A549 (cell line): ENCODE data around the gene SYT13. TPM values are rescaled to one million over a fixed set of nuclear protein-coding genes. Genes with fewer than 3 reads are reported as not detected.

Source experiments
- ATAC-seq, 2 experiments: fragments of 200-7000 bp in 1 of 2; fragments of >200 bp in 1 of 2; cut with Nextera tagmentation in 1 of 2; cut with Tn5 transposase in 1 of 2; 3 replicates each; pipeline versions ENCODE4 v1.8.0 to v1.9.1; 2018 to 2020; ENCODE audit warnings: mild to moderate bottlenecking in 1 of 2, moderate library complexity in 1 of 2
- CTCF ChIA-PET: fragments of 300-600 bp; sonication (Branson Sonifier 250); formaldehyde crosslinking; extraction: SDS; loops from one replicate; lab custom pipeline; 2021; ENCODE audit warnings: antibody characterized with exemption, inconsistent platforms; lab: Yijun Ruan, JAX
- POLR2A ChIA-PET: fragments of 350-600 bp; formaldehyde crosslinking; extraction: SDS; loops from one replicate; lab custom pipeline; 2021; ENCODE audit warnings: antibody characterized with exemption, inconsistent platforms; lab: Yijun Ruan, JAX
- DNase-seq, 2 experiments: peaks; one replicate each; pipeline versions ENCODE4 v3.0.0 to v3.0.0-alpha.2; 2011 to 2016; ENCODE audit warnings: low read depth in 1 of 2, low spot score in 1 of 2
- FAIRE-seq: peaks from 2 replicates; lab custom pipeline; 2011; peaks lifted over from hg19 to GRCh38; lab: Jason Lieb, UNC
- H3K27ac ChIP-seq, 2 experiments: fragments of >200 bp; sonication (Bioruptor Twin); formaldehyde crosslinking; 3 replicates each; pipeline ENCODE4 v1.5.1; 2016 to 2017
- H3K4me1 ChIP-seq: fragments of >200 bp; sonication (Bioruptor Twin); formaldehyde crosslinking; 3 replicates; pipeline ENCODE4 v1.6.1; 2016
- H3K4me2 ChIP-seq: fragments of >200 bp; sonication (Bioruptor Twin); formaldehyde crosslinking; 3 replicates; pipeline ENCODE4 v1.6.1; 2016
- H3K4me3 ChIP-seq: fragments of >200 bp; sonication (Bioruptor Twin); formaldehyde crosslinking; 3 replicates; pipeline ENCODE4 v1.5.1; 2016
- H3K9me3 ChIP-seq: fragments of >200 bp; sonication (Bioruptor Twin); formaldehyde crosslinking; 3 replicates; pipeline ENCODE4 v1.6.1; 2016
- BHLHE40 ChIP-seq: IDR thresholded peaks from 2 replicates; pipeline ENCODE4 v1.6.1; 2012; ENCODE audit warnings: low read depth, low read length, inconsistent platforms
- CBX2 ChIP-seq: fragments of 200-600 bp; sonication (generic); IDR thresholded peaks from 2 replicates; pipeline ENCODE4 v1.6.1; 2016; ENCODE audit warnings: low read depth, mild to moderate bottlenecking, borderline replicate concordance
- CBX8 ChIP-seq: fragments of 200-600 bp; sonication (generic); IDR thresholded peaks from 2 replicates; pipeline ENCODE4 v1.6.1; 2016
- CHD4 ChIP-seq: fragments of 200-600 bp; sonication (generic); IDR thresholded peaks from 2 replicates; pipeline ENCODE4 v1.6.1; 2016; ENCODE audit warnings: antibody characterized with exemption, mild to moderate bottlenecking, borderline replicate concordance
- EHF ChIP-seq: fragments of 250-450 bp; sonication (Bioruptor Pico); IDR thresholded peaks from 2 replicates; pipeline ENCODE4 v1.5.0; 2020; ENCODE audit warnings: mild to moderate bottlenecking
- EHMT2 ChIP-seq: fragments of 200-600 bp; sonication (generic); IDR thresholded peaks from 2 replicates; pipeline ENCODE4 v1.6.1; 2016; ENCODE audit warnings: antibody characterized with exemption, low read depth, mild to moderate bottlenecking, moderate library complexity
- FOSL2 ChIP-seq, 2 experiments: fragments of 450-650 bp in 1 of 2; fragments of >200 bp in 1 of 2; sonication (Bioruptor Twin) in 1 of 2; formaldehyde crosslinking; IDR thresholded peaks; 2 replicates each; pipeline versions ENCODE4 v1.5.0 to v1.6.1; 2016 to 2020; ENCODE audit warnings: mild to moderate bottlenecking in 1 of 2, moderate library complexity in 1 of 2
- HDAC2 ChIP-seq: fragments of 200-600 bp; sonication (generic); IDR thresholded peaks from 2 replicates; pipeline ENCODE4 v1.6.1; 2016
- HEYL ChIP-seq: fragments of 250-450 bp; sonication (Bioruptor Pico); IDR thresholded peaks from 2 replicates; pipeline ENCODE4 v1.8.0; 2021; ENCODE audit warnings: mild to moderate bottlenecking, moderate library complexity
- HOXA7 ChIP-seq: fragments of 250-450 bp; sonication (Bioruptor Pico); IDR thresholded peaks from 2 replicates; pipeline ENCODE4 v1.5.0; 2020; ENCODE audit warnings: mild to moderate bottlenecking, moderate library complexity
- HOXB13 ChIP-seq: fragments of 250-450 bp; sonication (Bioruptor Pico); IDR thresholded peaks from 2 replicates; pipeline ENCODE4 v1.5.0; 2020; ENCODE audit warnings: low read depth, mild to moderate bottlenecking, moderate library complexity
- JUN ChIP-seq, 2 experiments: fragments of >200 bp; sonication (Bioruptor Twin); formaldehyde crosslinking; IDR thresholded peaks; 2 replicates in 1 of 2; 3 replicates in 1 of 2; pipeline ENCODE4 v1.6.1; 2016 to 2017
- MAFK ChIP-seq: fragments of 450-650 bp; IDR thresholded peaks from 2 replicates; pipeline ENCODE4 v1.6.1; 2014; ENCODE audit not compliant: partially characterized antibody
- MYC ChIP-seq: IDR thresholded peaks from 2 replicates; pipeline ENCODE4 v1.6.1; 2012; ENCODE audit warnings: mild to moderate bottlenecking, inconsistent platforms, low read length, improper control_type of control experiment, borderline replicate concordance
- NR3C1 ChIP-seq: fragments of >200 bp; sonication (Bioruptor Twin); formaldehyde crosslinking; IDR thresholded peaks from 3 replicates; pipeline ENCODE4 v1.6.1; 2017
- PHF8 ChIP-seq: fragments of 200-600 bp; sonication (generic); IDR thresholded peaks from 2 replicates; pipeline ENCODE4 v1.6.1; 2016; ENCODE audit warnings: low read depth, mild to moderate bottlenecking, antibody characterized with exemption, moderate library complexity, borderline replicate concordance
- RARB ChIP-seq: fragments of 250-450 bp; sonication (Bioruptor Pico); IDR thresholded peaks from 2 replicates; pipeline ENCODE4 v1.8.0; 2021; ENCODE audit warnings: mild to moderate bottlenecking, moderate library complexity
- RFX5 ChIP-seq: fragments of 450-650 bp; IDR thresholded peaks from 2 replicates; pipeline ENCODE4 v1.7.1; 2014; ENCODE audit warnings: antibody characterized with exemption, mild to moderate bottlenecking, moderate library complexity
- RNF2 ChIP-seq: fragments of 200-600 bp; sonication (generic); IDR thresholded peaks from 2 replicates; pipeline ENCODE4 v1.6.1; 2016; ENCODE audit warnings: low read depth, mild to moderate bottlenecking, antibody characterized with exemption, moderate library complexity, borderline replicate concordance
- SREBF2 ChIP-seq: fragments of 450-650 bp; IDR thresholded peaks from 2 replicates; pipeline ENCODE4 v1.6.1; 2014; ENCODE audit warnings: mild to moderate bottlenecking, moderate library complexity
- TFCP2L1 ChIP-seq: fragments of 250-450 bp; sonication (Bioruptor Pico); IDR thresholded peaks from 2 replicates; pipeline ENCODE4 v1.5.0; 2021; ENCODE audit warnings: mild to moderate bottlenecking
- TP53 ChIP-seq: fragments of 250-450 bp; sonication (Bioruptor Pico); IDR thresholded peaks from 2 replicates; pipeline ENCODE4 v1.5.0; 2021; ENCODE audit warnings: mild to moderate bottlenecking, moderate library complexity
- WGBS: methylation state at CpG from one replicate; pipeline ENCODE4 v1.1.6; 2017; ENCODE audit errors: missing lambda C conversion rate; 5-methylcytosine and 5-hydroxymethylcytosine counted together
- polyA plus RNA-seq, 4 experiments: library from polyadenylated mRNA; depleted of rRNA in 3 of 4; stranded (reverse); fragments of >200 nt; fragmentation: RNase III in 1 of 4; extraction: RNeasy Plus Mini Kit Qiagen cat#74134 plus additional on column Dnase treatment in 1 of 4; gene quantifications; 2 replicates in 3 of 4; 3 replicates in 1 of 4; pipeline ENCODE4 v1.2.3, GENCODE V29; 2011 to 2017
- TF ChIP-seq, protein P1 (sequence below): fragments of >200 bp; sonication (Bioruptor Twin); formaldehyde crosslinking; IDR thresholded peaks from 3 replicates; pipeline ENCODE4 v1.6.1; 2016
- TF ChIP-seq, protein P2 (sequence below): fragments of >200 bp; sonication (Bioruptor Twin); formaldehyde crosslinking; IDR thresholded peaks from 3 replicates; pipeline ENCODE4 v1.5.1; 2016
- TF ChIP-seq, protein P3 (sequence below): fragments of 450-650 bp; IDR thresholded peaks from 2 replicates; pipeline ENCODE4 v1.6.1; 2014; ENCODE audit warnings: antibody characterized with exemption

Gene SYT13
- polyA plus RNA-seq, 2 of the 4 experiments (the other 2 are of a cell fraction): 8.1 to 12.9 TPM

DNA sequence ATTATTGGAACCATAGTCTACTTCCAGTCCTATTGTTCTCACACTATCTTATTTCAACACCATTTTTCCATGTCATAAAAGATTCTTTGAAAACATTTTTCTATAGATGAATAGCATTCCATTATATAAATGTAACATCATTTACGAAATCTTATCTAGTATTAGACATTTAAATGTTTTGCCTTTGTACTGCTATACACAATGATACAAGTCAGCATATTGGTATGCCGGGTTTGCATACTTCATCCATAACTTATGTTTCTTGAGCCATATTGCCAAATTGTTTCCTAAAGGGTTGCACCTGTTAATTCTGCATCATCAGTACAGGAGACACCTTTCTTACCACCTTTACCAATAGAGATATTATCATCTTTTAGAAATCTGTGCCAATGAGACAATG, 68.2 kb downstream of the SYT13 start:
- ChIA-PET POLR2A (no interaction called here), CTCF (interaction anchor here (0.6 to 1.6 kb wide), 2 partner anchors 10 to 1023 kb away, joined by 3 to 5 read pairs; no protein-coding TSS in a partner anchor)
- Histone ChIP-seq H3K27ac (no peak overlapping the region), H3K9me3 (no peaks in the 10 kb centered on the region), H3K4me3 (no peak overlapping the region), H3K4me2 (no peak overlapping the region), H3K4me1 (no peaks in the 10 kb centered on the region)
- FAIRE-seq: peak; percentile 43
- no peak for DNase-seq
- 80% methylated on average over 2 of the region's 2 CpGs for WGBS
- TF ChIP-seq MAFK (no peak), CHD4 (no peak), EHF (CRISPR knock-in tag) (no peak), SREBF2 (no peak), HEYL (CRISPR knock-in tag) (no peak), TFCP2L1 (no peak), RNF2 (no peak), TP53 (CRISPR knock-in tag) (no peak), JUN (IDR thresholded peaks at IDR 0.05) (no peak), FOSL2 (IDR thresholded peaks at IDR 0.05) (no peak), FOSL2 (CRISPR knock-in tag; IDR thresholded peaks at IDR 0.05) (no peak), HOXB13 (no peak), BHLHE40 (no peak), MYC (no peak), CBX8 (no peak)
- TF ChIP-seq, protein P1, sequence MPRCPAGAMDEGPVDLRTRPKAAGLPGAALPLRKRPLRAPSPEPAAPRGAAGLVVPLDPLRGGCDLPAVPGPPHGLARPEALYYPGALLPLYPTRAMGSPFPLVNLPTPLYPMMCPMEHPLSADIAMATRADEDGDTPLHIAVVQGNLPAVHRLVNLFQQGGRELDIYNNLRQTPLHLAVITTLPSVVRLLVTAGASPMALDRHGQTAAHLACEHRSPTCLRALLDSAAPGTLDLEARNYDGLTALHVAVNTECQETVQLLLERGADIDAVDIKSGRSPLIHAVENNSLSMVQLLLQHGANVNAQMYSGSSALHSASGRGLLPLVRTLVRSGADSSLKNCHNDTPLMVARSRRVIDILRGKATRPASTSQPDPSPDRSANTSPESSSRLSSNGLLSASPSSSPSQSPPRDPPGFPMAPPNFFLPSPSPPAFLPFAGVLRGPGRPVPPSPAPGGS: no peak
- TF ChIP-seq, protein P2, sequence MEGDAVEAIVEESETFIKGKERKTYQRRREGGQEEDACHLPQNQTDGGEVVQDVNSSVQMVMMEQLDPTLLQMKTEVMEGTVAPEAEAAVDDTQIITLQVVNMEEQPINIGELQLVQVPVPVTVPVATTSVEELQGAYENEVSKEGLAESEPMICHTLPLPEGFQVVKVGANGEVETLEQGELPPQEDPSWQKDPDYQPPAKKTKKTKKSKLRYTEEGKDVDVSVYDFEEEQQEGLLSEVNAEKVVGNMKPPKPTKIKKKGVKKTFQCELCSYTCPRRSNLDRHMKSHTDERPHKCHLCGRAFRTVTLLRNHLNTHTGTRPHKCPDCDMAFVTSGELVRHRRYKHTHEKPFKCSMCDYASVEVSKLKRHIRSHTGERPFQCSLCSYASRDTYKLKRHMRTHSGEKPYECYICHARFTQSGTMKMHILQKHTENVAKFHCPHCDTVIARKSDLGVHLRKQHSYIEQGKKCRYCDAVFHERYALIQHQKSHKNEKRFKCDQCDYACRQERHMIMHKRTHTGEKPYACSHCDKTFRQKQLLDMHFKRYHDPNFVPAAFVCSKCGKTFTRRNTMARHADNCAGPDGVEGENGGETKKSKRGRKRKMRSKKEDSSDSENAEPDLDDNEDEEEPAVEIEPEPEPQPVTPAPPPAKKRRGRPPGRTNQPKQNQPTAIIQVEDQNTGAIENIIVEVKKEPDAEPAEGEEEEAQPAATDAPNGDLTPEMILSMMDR: no peak
- TF ChIP-seq, protein P3, sequence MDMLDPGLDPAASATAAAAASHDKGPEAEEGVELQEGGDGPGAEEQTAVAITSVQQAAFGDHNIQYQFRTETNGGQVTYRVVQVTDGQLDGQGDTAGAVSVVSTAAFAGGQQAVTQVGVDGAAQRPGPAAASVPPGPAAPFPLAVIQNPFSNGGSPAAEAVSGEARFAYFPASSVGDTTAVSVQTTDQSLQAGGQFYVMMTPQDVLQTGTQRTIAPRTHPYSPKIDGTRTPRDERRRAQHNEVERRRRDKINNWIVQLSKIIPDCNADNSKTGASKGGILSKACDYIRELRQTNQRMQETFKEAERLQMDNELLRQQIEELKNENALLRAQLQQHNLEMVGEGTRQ: no peak
- TF ChIP-seq, all 56 proteins: peak for 0
- no peak for ATAC-seq

DNA sequence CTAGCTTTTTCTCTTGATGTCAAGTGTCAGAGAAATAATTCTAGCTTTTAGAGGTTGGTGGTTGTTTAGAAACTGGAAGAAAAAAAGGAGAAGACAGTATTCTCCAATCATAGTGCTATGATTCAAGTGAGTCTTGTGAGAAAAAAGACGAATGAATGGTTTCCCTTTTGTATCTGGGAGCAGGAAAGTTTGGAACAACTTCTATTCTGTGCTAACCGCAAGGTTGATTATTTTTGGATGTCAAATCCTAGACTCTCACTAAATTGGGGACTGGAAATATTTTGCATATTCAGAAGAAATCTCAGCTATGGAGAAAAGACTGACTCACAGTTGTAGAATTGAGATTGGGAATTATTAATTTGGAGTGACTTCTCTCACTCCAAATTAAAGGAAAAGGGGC, 69.2 kb downstream of the SYT13 start:
- 82% methylated on average over 2 of the region's 2 CpGs for WGBS
- DNase-seq: no peak
- POLR2A ChIA-PET: no interaction called here
- Histone ChIP-seq H3K27ac (no peak overlapping the region), H3K4me2 (no peak overlapping the region), H3K4me1 (no peaks in the 10 kb centered on the region), H3K4me3 (no peak overlapping the region), H3K9me3 (no peaks in the 10 kb centered on the region)
- TF ChIP-seq HDAC2 (no peak), HOXA7 (CRISPR knock-in tag) (no peak), HOXB13 (no peak), RARB (CRISPR knock-in tag) (no peak), PHF8 (no peak), CHD4 (no peak), CBX2 (no peak), EHMT2 (no peak), MAFK (no peak), TP53 (CRISPR knock-in tag) (no peak), RFX5 (no peak), NR3C1 (no peak)
- ATAC-seq: no peak
- FAIRE-seq: no peak
- CTCF ChIA-PET: interaction anchor here (0.8 to 2.3 kb wide), 7 partner anchors 8 to 555 kb away, joined by 3 to 10 read pairs (median 3); no protein-coding TSS in a partner anchor
